CD4-positive, alpha-beta T cell treated with Interferon gamma for 1 hour (primary cell): ENCODE measurements around the gene C13orf46.

Experiments
- DNase-seq: peaks from one replicate; pipeline ENCODE4 v3.0.0-alpha.2; 2020

C13orf46 gene

GRCh38 chr13:113936166-113936965 is 37.5 kb downstream of the C13orf46 start:
- DNase-seq: no peak

- no peak for DNase-seq
Measured at GRCh38 chr13:113935001-113935844, 38.7 kb downstream of the C13orf46 start.

GRCh38 chr13:113934576-113934975 is 39.3 kb downstream of the C13orf46 start:
- DNase-seq: no peak

- no peak for DNase-seq
Measured at GRCh38 chr13:113933901-113934300, 40.0 kb downstream of the C13orf46 start.

- no peak for DNase-seq
Measured at GRCh38 chr13:113931841-113932459, 41.9 kb downstream of the C13orf46 start.

- peak; percentile 31 for DNase-seq
Measured at GRCh38 chr13:113930671-113931637, 42.9 kb downstream of the C13orf46 start.

GRCh38 chr13:113929628-113930615 is 44.0 kb downstream of the C13orf46 start:
- DNase-seq: no peak

GRCh38 chr13:113928685-113929627 is 44.9 kb downstream of the C13orf46 start:
- DNase-seq: no peak

GRCh38 chr13:113927661-113928581 is 46.0 kb downstream of the C13orf46 start:
- DNase-seq: no peak

- DNase-seq: no peak
Measured at GRCh38 chr13:113926951-113927660, 46.8 kb downstream of the C13orf46 start.

GRCh38 chr13:113926301-113926761 is 47.5 kb downstream of the C13orf46 start:
- DNase-seq: no peak

- no peak for DNase-seq
Measured at GRCh38 chr13:113924184-113924901, 49.5 kb downstream of the C13orf46 start.

GRCh38 chr13:113923376-113924063 is 50.4 kb downstream of the C13orf46 start:
- no peak for DNase-seq

- DNase-seq: no peak
Measured at GRCh38 chr13:113922412-113923118, 51.3 kb downstream of the C13orf46 start.

GRCh38 chr13:113921763-113922162 is 52.1 kb downstream of the C13orf46 start:
- no peak for DNase-seq
